ENCODE data around the gene GPR15LG.

The GPR15LG gene

GRCh38 chr10:84155521-84155920 lies 18.1 kb upstream of the GPR15LG start:
- Histone ChIP-seq H3K27ac (ENCODE audit: low read depth, low read length, poor library complexity, severe bottlenecking) (no peak overlapping the region), H3K27me3 (ENCODE audit: insufficient read depth, low read length) (no peaks in the 10 kb centered on the region; the same call in 1 of the 2 replicates), H3K79me2 (ENCODE audit: insufficient read depth, low read length) (no peaks in the 10 kb centered on the region), H4K20me1 (ENCODE audit: insufficient read depth, low read length) (no peaks in the 10 kb centered on the region), H3K9me3 (ENCODE audit: low read length) (no peaks in the 10 kb centered on the region), H3K4me3 (ENCODE audit: low read depth, low read length, poor library complexity, severe bottlenecking) (no peak overlapping the region), H3K36me3 (ENCODE audit: insufficient read depth, low read length) (peaks cover 47% of the 10 kb centered on the region), H3K9me2 (ENCODE audit: low read depth, low read length) (no peaks in the 10 kb centered on the region), H2AFZ (ENCODE audit: low read length) (no peak overlapping the region), H3K9ac (ENCODE audit: low read length) (no peak overlapping the region), H3F3A (ENCODE audit: insufficient read depth, low read length) (no peaks in the 10 kb centered on the region), H3K4me1 (ENCODE audit: insufficient read depth, low read length, severe bottlenecking) (no peaks in the 10 kb centered on the region), H3K4me2 (ENCODE audit: low read length) (no peak overlapping the region)
- TF ChIP-seq EZH2 (IDR thresholded peaks at IDR 0.05; ENCODE audit: borderline replicate concordance, low read length) (no peak), CTCF (IDR thresholded peaks at IDR 0.05; ENCODE audit: low read length) (no peak)

GRCh38 chr10:84156009-84156408 lies 17.6 kb upstream of the GPR15LG start:
- no peak for TF ChIP-seq CTCF (IDR thresholded peaks at IDR 0.05; ENCODE audit: low read length)
- TF ChIP-seq EZH2 (IDR thresholded peaks at IDR 0.05; ENCODE audit: borderline replicate concordance, low read length), result no peak
- Histone ChIP-seq H3K9me2 (ENCODE audit: low read depth, low read length) (no peaks in the 10 kb centered on the region), H3K79me2 (ENCODE audit: insufficient read depth, low read length) (no peaks in the 10 kb centered on the region), H3K4me3 (ENCODE audit: low read depth, low read length, poor library complexity, severe bottlenecking) (no peak overlapping the region), H4K20me1 (ENCODE audit: insufficient read depth, low read length) (no peaks in the 10 kb centered on the region), H2AFZ (ENCODE audit: low read length) (no peak overlapping the region), H3K27me3 (ENCODE audit: insufficient read depth, low read length) (no peaks in the 10 kb centered on the region; the same call in 1 of the 2 replicates), H3F3A (ENCODE audit: insufficient read depth, low read length) (no peaks in the 10 kb centered on the region), H3K27ac (ENCODE audit: low read depth, low read length, poor library complexity, severe bottlenecking) (no peak overlapping the region), H3K36me3 (ENCODE audit: insufficient read depth, low read length) (peaks cover 42% of the 10 kb centered on the region), H3K4me1 (ENCODE audit: insufficient read depth, low read length, severe bottlenecking) (no peaks in the 10 kb centered on the region), H3K4me2 (ENCODE audit: low read length) (no peak overlapping the region), H3K9me3 (ENCODE audit: low read length) (no peaks in the 10 kb centered on the region), H3K9ac (ENCODE audit: low read length) (no peak overlapping the region)

GRCh38 chr10:84156768-84157167 lies 16.8 kb upstream of the GPR15LG start:
- Histone ChIP-seq H4K20me1 (ENCODE audit: insufficient read depth, low read length) (no peaks in the 10 kb centered on the region), H3F3A (ENCODE audit: insufficient read depth, low read length) (no peaks in the 10 kb centered on the region), H3K27me3 (ENCODE audit: insufficient read depth, low read length) (no peaks in the 10 kb centered on the region; the same call in 1 of the 2 replicates), H3K4me3 (ENCODE audit: low read depth, low read length, poor library complexity, severe bottlenecking) (no peak overlapping the region), H2AFZ (ENCODE audit: low read length) (no peak overlapping the region), H3K36me3 (ENCODE audit: insufficient read depth, low read length) (peaks cover 35% of the 10 kb centered on the region), H3K9me2 (ENCODE audit: low read depth, low read length) (no peaks in the 10 kb centered on the region), H3K4me2 (ENCODE audit: low read length) (no peak overlapping the region), H3K4me1 (ENCODE audit: insufficient read depth, low read length, severe bottlenecking) (no peaks in the 10 kb centered on the region), H3K9me3 (ENCODE audit: low read length) (no peaks in the 10 kb centered on the region), H3K27ac (ENCODE audit: low read depth, low read length, poor library complexity, severe bottlenecking) (no peak overlapping the region), H3K79me2 (ENCODE audit: insufficient read depth, low read length) (no peaks in the 10 kb centered on the region), H3K9ac (ENCODE audit: low read length) (no peak overlapping the region)
- TF ChIP-seq CTCF (IDR thresholded peaks at IDR 0.05; ENCODE audit: low read length), result no peak
- TF ChIP-seq EZH2 (IDR thresholded peaks at IDR 0.05; ENCODE audit: borderline replicate concordance, low read length), result no peak
